Caco-2 (cell line): ENCODE data around the gene VAMP8. TPM values are rescaled to one million over a fixed set of nuclear protein-coding genes. Genes with fewer than 3 reads are reported as not detected.
"Not testable (repeated sequence)": the region's sequence is repeated elsewhere in the genome, so short reads cannot be mapped to it uniquely, and the experiment has no call there.

Source experiments
- BruUV-seq: library from RNA; stranded (reverse); fragments of 400-500 nt; replicated peaks from 2 replicates; lab custom pipeline; 2021; lab: Mats Ljungman, UMichigan
- CTCF ChIA-PET: fragments of 300-600 bp; sonication (Branson Sonifier 250); formaldehyde crosslinking; loops from one replicate; lab custom pipeline; 2022; ENCODE audit warnings: antibody characterized with exemption; lab: Charles Lee
- POLR2A ChIA-PET: fragments of 300-600 bp; sonication (Branson Sonifier 250); formaldehyde crosslinking; loops from one replicate; lab custom pipeline; 2022; ENCODE audit warnings: antibody characterized with exemption; lab: Charles Lee
- DNase-seq, 2 experiments: peaks; one replicate each; pipeline versions ENCODE4 v3.0.0 to v3.0.0-alpha.2; 2020 to 2022
- H3K27me3 ChIP-seq: replicated peaks from 2 replicates; pipeline ENCODE4 v1.6.0; 2011; ENCODE audit warnings: low read length; ENCODE audit not compliant: control insufficient read depth, insufficient read depth
- H3K36me3 ChIP-seq: 2 replicates; pipeline ENCODE4 v1.5.1; 2011; ENCODE audit warnings: low read length; ENCODE audit not compliant: control insufficient read depth, insufficient read depth
- H3K4me1 ChIP-seq: fragments of 250-450 bp; sonication (Bioruptor Pico); 2 replicates; pipeline ENCODE4 v1.5.1; 2020; ENCODE audit warnings: mild to moderate bottlenecking
- H3K4me3 ChIP-seq: 2 replicates; pipeline ENCODE4 v1.5.1; 2011; ENCODE audit warnings: low read depth, mild to moderate bottlenecking, control low read depth, low read length
- H3K9me3 ChIP-seq: fragments of 250-450 bp; sonication (Bioruptor Pico); 2 replicates; pipeline ENCODE4 v1.5.1; 2020; ENCODE audit warnings: mild to moderate bottlenecking, moderate library complexity
- H3K27ac Mint-ChIP-seq: one replicate; pipeline ENCODE4 v1.8.0; 2022; ENCODE audit warnings: mixed read lengths; ENCODE audit not compliant: unreplicated experiment
- H3K27me3 Mint-ChIP-seq: one replicate; pipeline ENCODE4 v1.8.0; 2022; ENCODE audit warnings: mixed read lengths; ENCODE audit not compliant: insufficient read depth, unreplicated experiment
- H3K36me3 Mint-ChIP-seq: one replicate; pipeline ENCODE4 v1.8.0; 2022; ENCODE audit warnings: mild to moderate bottlenecking, mixed read lengths; ENCODE audit not compliant: insufficient read depth, unreplicated experiment
- H3K4me1 Mint-ChIP-seq: one replicate; pipeline ENCODE4 v1.8.0; 2022; ENCODE audit warnings: low read depth, mixed read lengths; ENCODE audit not compliant: unreplicated experiment
- H3K4me3 Mint-ChIP-seq: one replicate; pipeline ENCODE4 v1.8.0; 2022; ENCODE audit warnings: mild to moderate bottlenecking, moderate library complexity, mixed read lengths; ENCODE audit not compliant: unreplicated experiment
- H3K9me3 Mint-ChIP-seq: one replicate; pipeline ENCODE4 v1.8.0; 2022; ENCODE audit warnings: mixed read lengths; ENCODE audit not compliant: unreplicated experiment
- CTCF ChIP-seq, 2 experiments: fragments of 200-600 bp in 1 of 2; IDR thresholded peaks; 1 replicate in 1 of 2; 2 replicates in 1 of 2; pipeline versions ENCODE4 v1.5.1 to v1.8.0; 2011 to 2022; ENCODE audit warnings: antibody characterized with exemption in 1 of 2, control low read depth in 1 of 2, inconsistent platforms in 1 of 2, low read depth in 1 of 2, low read length in 1 of 2, mild to moderate bottlenecking in 1 of 2, moderate library complexity in 1 of 2; ENCODE audit not compliant: insufficient read depth in 1 of 2, severe bottlenecking in 1 of 2, unreplicated experiment in 1 of 2
- intact Hi-C: fragments of 100-400 bp; cut with micrococcal nuclease; formaldehyde crosslinking; loops from one replicate; pipeline ENCODE4 v1.10.0; 2022; ENCODE audit not compliant: unreplicated experiment
- total RNA-seq: library from RNA; stranded (reverse); gene quantifications from 2 replicates; pipeline ENCODE4 v1.2.3, GENCODE V29; 2022

The VAMP8 gene
- total RNA-seq, 1 experiment from 2014 or later = 85.5 TPM

- ChIA-PET CTCF (no interaction called here), POLR2A (interaction anchor here (2.3 kb wide), 1 partner anchor 16 kb away, joined by 7 read pairs; the partner anchor contains the start of gene MAT2A)
- Mint-ChIP-seq H3K27me3 (no peaks in the 10 kb centered on the region), H3K36me3 (peaks cover 84% of the 10 kb centered on the region), H3K9me3 (no peaks in the 10 kb centered on the region), H3K4me1 (peaks cover 20% of the 10 kb centered on the region), H3K4me3 (no peak overlapping the region), H3K27ac (peak overlapping the region; percentile 7)
- no peaks in the 10 kb centered on the region for H3K9me3 ChIP-seq
- H3K4me3 ChIP-seq = no peak overlapping the region
- peaks cover 25% of the 10 kb centered on the region for H3K4me1 ChIP-seq
- H3K27me3 ChIP-seq = no peaks in the 10 kb centered on the region
- peaks cover 7% of the 10 kb centered on the region; the same call in 1 of the 2 replicates for H3K36me3 ChIP-seq
- no TSS peak for BruUV-seq
- DNase-seq = no peak
- intact Hi-C loops = loop anchor here (5.0 kb wide), 1 partner anchor 488 kb away; no protein-coding TSS in a partner anchor
- TF ChIP-seq CTCF (IDR thresholded peaks at IDR 0.05; ENCODE audit: insufficient read depth in 1 of 2, low read depth in 1 of 2, low read length in 1 of 2, severe bottlenecking in 1 of 2, unreplicated experiment in 1 of 2) = no peak
Measured at GRCh38 chr2:85554980-85555612, 22.3 kb upstream of the VAMP8 start.

- H3K36me3 Mint-ChIP-seq = peaks cover 74% of the 10 kb centered on the region
- no peak overlapping the region for H3K4me3 ChIP-seq
- no peak for DNase-seq
- peaks cover 20% of the 10 kb centered on the region for H3K4me1 Mint-ChIP-seq
- CTCF ChIA-PET = interaction anchor here (0.7 kb wide), 1 partner anchor 20 kb away, joined by 3 read pairs; no protein-coding TSS in a partner anchor
- peaks cover 2% of the 10 kb centered on the region; the same call in 1 of the 2 replicates for H3K36me3 ChIP-seq
- no peaks in the 10 kb centered on the region for H3K9me3 ChIP-seq
- peaks cover 27% of the 10 kb centered on the region for H3K4me1 ChIP-seq
- no peaks in the 10 kb centered on the region for H3K9me3 Mint-ChIP-seq
- POLR2A ChIA-PET = interaction anchor here (2.3 kb wide), 1 partner anchor 18 kb away, joined by 7 read pairs; the partner anchor contains the start of gene MAT2A
- H3K4me3 Mint-ChIP-seq = no peak overlapping the region
- H3K27me3 ChIP-seq = no peaks in the 10 kb centered on the region
- no peaks in the 10 kb centered on the region for H3K27me3 Mint-ChIP-seq
- intact Hi-C loops = no loop called here
- H3K27ac Mint-ChIP-seq = no peak overlapping the region
- BruUV-seq = no TSS peak
- no peak for TF ChIP-seq CTCF (IDR thresholded peaks at IDR 0.05; ENCODE audit: insufficient read depth in 1 of 2, low read depth in 1 of 2, low read length in 1 of 2, severe bottlenecking in 1 of 2, unreplicated experiment in 1 of 2)
Measured at GRCh38 chr2:85557130-85557529, 20.3 kb upstream of the VAMP8 start.

GRCh38 chr2:85558160-85558559 lies 19.2 kb upstream of the VAMP8 start:
- intact Hi-C loops = no loop called here
- H3K27ac Mint-ChIP-seq = peak overlapping the region; percentile 69

GRCh38 chr2:85560403-85560726 lies 17.0 kb upstream of the VAMP8 start:
- POLR2A ChIA-PET = interaction anchor here (0.6 to 3.0 kb wide), 10 partner anchors 22 to 368 kb away, joined by 3 to 19 read pairs (median 6); partner anchors contain the start of genes C2orf68, ELMOD3, MAT2A and RETSAT
- Mint-ChIP-seq H3K4me1 (peaks cover 26% of the 10 kb centered on the region), H3K4me3 (peak overlapping the region; percentile 96), H3K27ac (peak overlapping the region; percentile 98), H3K36me3 (peaks cover 53% of the 10 kb centered on the region)
- H3K9me3 ChIP-seq, H3K9me3 Mint-ChIP-seq, H3K27me3 Mint-ChIP-seq, intact Hi-C loops, BruUV-seq, H3K27me3 ChIP-seq, DNase-seq, H3K36me3 ChIP-seq: not testable (repeated sequence)
- CTCF ChIA-PET = interaction anchor here (1.1 to 2.5 kb wide), 2 partner anchors 8 to 35 kb away, joined by 3 to 7 read pairs; partner anchors contain the start of gene RNF181
- H3K4me1 ChIP-seq = peaks cover 34% of the 10 kb centered on the region
- H3K4me3 ChIP-seq = peak overlapping the region; percentile 65

More at GRCh38 chr2:85558160-85558559, 19.2 kb upstream of the VAMP8 start:
- no TSS peak for BruUV-seq
- no peaks in the 10 kb centered on the region for H3K27me3 Mint-ChIP-seq
- H3K4me1 ChIP-seq = peaks cover 27% of the 10 kb centered on the region
- TF ChIP-seq CTCF (IDR thresholded peaks at IDR 0.05; ENCODE audit: insufficient read depth in 1 of 2, low read depth in 1 of 2, low read length in 1 of 2, severe bottlenecking in 1 of 2, unreplicated experiment in 1 of 2) = no peak
- no peaks in the 10 kb centered on the region for H3K9me3 Mint-ChIP-seq
- ChIA-PET CTCF (interaction anchor here (0.7 kb wide), 1 partner anchor 29 kb away, joined by 4 read pairs; no protein-coding TSS in a partner anchor), POLR2A (no interaction called here)
- H3K36me3 Mint-ChIP-seq = peaks cover 73% of the 10 kb centered on the region
- no peaks in the 10 kb centered on the region for H3K9me3 ChIP-seq
- DNase-seq = peak; percentile 69 to 71
- H3K27me3 ChIP-seq = no peaks in the 10 kb centered on the region
- peaks cover 2% of the 10 kb centered on the region; the same call in 1 of the 2 replicates for H3K36me3 ChIP-seq
- no peak overlapping the region for H3K4me3 ChIP-seq
- H3K4me1 Mint-ChIP-seq = peaks cover 20% of the 10 kb centered on the region
- peak overlapping the region; percentile 50 for H3K4me3 Mint-ChIP-seq
